H1 (cell line): ENCODE measurements around the gene GPX6. TPM values are rescaled to one million over a fixed set of nuclear protein-coding genes. Genes with fewer than 3 reads are reported as not detected.
A peak's percentile ranks its signal among the peaks of the same experiment; 100 is the strongest.

Source experiments
- CTCF ChIA-PET: fragments of 300-600 bp; sonication (Branson Sonifier 250); formaldehyde crosslinking; loops from one replicate; lab custom pipeline; 2021; ENCODE audit not compliant: partially characterized antibody; lab: Charles Lee
- POLR2A ChIA-PET: fragments of 300-600 bp; sonication (Branson Sonifier 250); formaldehyde crosslinking; loops from one replicate; lab custom pipeline; 2021; ENCODE audit warnings: inconsistent platforms; ENCODE audit not compliant: partially characterized antibody; lab: Charles Lee
- DNase-seq, 2 experiments: peaks; one replicate each; pipeline versions ENCODE4 v3.0.0 to v3.0.0-alpha.2; 2010 to 2022; ENCODE audit warnings: low spot score in 2 of 2, low read depth in 1 of 2, mixed read lengths in 1 of 2
- FAIRE-seq: peaks from 2 replicates; lab custom pipeline; 2011; peaks lifted over from hg19 to GRCh38; lab: Jason Lieb, UNC
- H2AFZ ChIP-seq: 2 replicates; pipeline ENCODE4 v1.8.1; 2012; ENCODE audit warnings: low read length, inconsistent platforms
- H2AK5ac ChIP-seq: 2 replicates; pipeline ENCODE4 v1.6.1; 2013; ENCODE audit warnings: low read depth, low read length
- H2BK120ac ChIP-seq: replicated peaks from 2 replicates; pipeline ENCODE3; 2013; ENCODE audit warnings: low read depth, low read length, inconsistent platforms
- H2BK12ac ChIP-seq: 2 replicates; pipeline ENCODE4 v1.6.1; 2013; ENCODE audit warnings: low read depth, low read length
- H2BK15ac ChIP-seq: 2 replicates; pipeline ENCODE4 v1.6.1; 2013; ENCODE audit warnings: low read length
- H2BK20ac ChIP-seq: 2 replicates; pipeline ENCODE4 v1.6.1; 2013; ENCODE audit warnings: low read length
- H2BK5ac ChIP-seq: 2 replicates; pipeline ENCODE4 v1.6.1; 2013; ENCODE audit warnings: low read depth, low read length
- H3K14ac ChIP-seq: 2 replicates; pipeline ENCODE4 v1.6.1; 2013; ENCODE audit warnings: inconsistent platforms; ENCODE audit not compliant: insufficient read length
- H3K18ac ChIP-seq: 2 replicates; pipeline ENCODE4 v1.6.1; 2013; ENCODE audit warnings: low read length; ENCODE audit errors: extremely low read depth
- H3K23ac ChIP-seq: 2 replicates; pipeline ENCODE4 v1.6.1; 2013; ENCODE audit warnings: inconsistent platforms; ENCODE audit not compliant: insufficient read length
- H3K23me2 ChIP-seq: 2 replicates; pipeline ENCODE4 v1.6.1; 2013; ENCODE audit warnings: low read depth, low read length
- H3K27ac ChIP-seq: 2 replicates; pipeline ENCODE4 v1.6.1; 2011; ENCODE audit warnings: low read depth, low read length, inconsistent platforms
- H3K27me3 ChIP-seq, 4 experiments: replicated peaks in 1 of 4; 1 replicate in 1 of 4; 2 replicates in 3 of 4; pipeline versions ENCODE4 v1.6.1 to v1.8.1; 2011 to 2013; ENCODE audit warnings: low read length in 3 of 4, mild to moderate bottlenecking in 3 of 4, inconsistent platforms in 2 of 4, mixed read lengths in 2 of 4, moderate library complexity in 1 of 4; ENCODE audit not compliant: control insufficient read depth in 3 of 4, insufficient read depth in 3 of 4; ENCODE audit errors: extremely low read depth in 1 of 4
- H3K36me3 ChIP-seq, 4 experiments: 2 replicates each; pipeline versions ENCODE4 v1.6.1 to v1.8.1; 2011 to 2013; ENCODE audit warnings: mild to moderate bottlenecking in 4 of 4, low read length in 3 of 4, moderate library complexity in 2 of 4, control low read depth in 1 of 4, inconsistent platforms in 1 of 4; ENCODE audit not compliant: insufficient read depth in 4 of 4, control insufficient read depth in 2 of 4
- H3K4ac ChIP-seq: replicated peaks from 2 replicates; pipeline ENCODE3; 2013; ENCODE audit warnings: low read length, low read depth, mixed read lengths, inconsistent platforms; ENCODE audit not compliant: insufficient read length
- H3K4me1 ChIP-seq, 4 experiments: replicated peaks in 1 of 4; 1 replicate in 1 of 4; 2 replicates in 3 of 4; pipeline versions ENCODE4 v1.6.1 to v1.8.1; 2011 to 2013; ENCODE audit warnings: low read length in 3 of 4, inconsistent platforms in 2 of 4, mixed read lengths in 1 of 4; ENCODE audit not compliant: insufficient read depth in 4 of 4, control insufficient read depth in 3 of 4
- H3K4me2 ChIP-seq, 2 experiments: 2 replicates each; pipeline versions ENCODE4 v1.6.1 to v1.8.1; 2011 to 2013; ENCODE audit warnings: low read depth in 2 of 2, low read length in 2 of 2, control low read depth in 1 of 2, inconsistent platforms in 1 of 2, mild to moderate bottlenecking in 1 of 2; ENCODE audit not compliant: insufficient read depth in 1 of 2
- H3K4me3 ChIP-seq, 4 experiments: fragments of 200-600, 300-600 bp in 1 of 4; sonication (generic), shearing (Covaris generic), sonication (Bioruptor Twin) in 1 of 4; 2 replicates each; pipeline versions ENCODE4 v1.5.1 to v1.8.1; 2011 to 2016; ENCODE audit warnings: low read length in 4 of 4, low read depth in 3 of 4, control low read depth in 2 of 4, inconsistent platforms in 2 of 4, mild to moderate bottlenecking in 2 of 4, mixed read lengths in 1 of 4, moderate library complexity in 1 of 4; ENCODE audit not compliant: insufficient read depth in 2 of 4; ENCODE audit errors: extremely low read depth in 1 of 4
- H3K56ac ChIP-seq: replicated peaks from 2 replicates; pipeline ENCODE3; 2013; ENCODE audit warnings: low read depth, mild to moderate bottlenecking, mixed read lengths, low read length, inconsistent platforms; ENCODE audit not compliant: insufficient read length
- H3K79me1 ChIP-seq: 2 replicates; pipeline ENCODE4 v1.6.1; 2013; ENCODE audit warnings: low read depth, low read length, control low read depth
- H3K79me2 ChIP-seq, 2 experiments: 2 replicates each; pipeline versions ENCODE4 v1.6.1 to v1.8.1; 2012 to 2013; ENCODE audit warnings: low read length in 2 of 2, mild to moderate bottlenecking in 2 of 2, inconsistent platforms in 1 of 2; ENCODE audit not compliant: insufficient read depth in 2 of 2, control insufficient read depth in 1 of 2
- H3K9ac ChIP-seq, 4 experiments: replicated peaks in 1 of 4; 1 replicate in 1 of 4; 2 replicates in 3 of 4; pipeline versions ENCODE4 v1.6.1 to v1.8.1; 2011 to 2013; ENCODE audit warnings: low read depth in 3 of 4, low read length in 3 of 4, control low read depth in 2 of 4, mild to moderate bottlenecking in 2 of 4, moderate library complexity in 2 of 4, inconsistent platforms in 1 of 4; ENCODE audit errors: extremely low read depth in 1 of 4
- H3K9me3 ChIP-seq, 2 experiments: 2 replicates each; pipeline versions ENCODE4 v1.6.1 to v1.8.1; 2012 to 2013; ENCODE audit warnings: mild to moderate bottlenecking in 2 of 2, moderate library complexity in 2 of 2, control low read depth in 1 of 2, inconsistent platforms in 1 of 2, low read depth in 1 of 2, low read length in 1 of 2, mixed read lengths in 1 of 2; ENCODE audit not compliant: insufficient read depth in 2 of 2
- H4K20me1 ChIP-seq, 2 experiments: replicated peaks in 1 of 2; 2 replicates each; pipeline versions ENCODE3 to v1.8.1; 2011 to 2013; ENCODE audit warnings: inconsistent platforms in 2 of 2, low read length in 2 of 2, mild to moderate bottlenecking in 1 of 2; ENCODE audit not compliant: insufficient read depth in 2 of 2, control insufficient read depth in 1 of 2
- H4K5ac ChIP-seq: 2 replicates; pipeline ENCODE4 v1.6.1; 2013; ENCODE audit warnings: low read length, low read depth, mixed read lengths, inconsistent platforms; ENCODE audit not compliant: insufficient read length
- H4K8ac ChIP-seq: 2 replicates; pipeline ENCODE4 v1.8.0; 2013; ENCODE audit warnings: mild to moderate bottlenecking, moderate library complexity, low read length, inconsistent platforms; ENCODE audit not compliant: insufficient read depth; ENCODE audit errors: extremely low read depth
- H4K91ac ChIP-seq: replicated peaks from 2 replicates; pipeline ENCODE3; 2013; ENCODE audit warnings: low read length, mixed read lengths, inconsistent platforms; ENCODE audit not compliant: insufficient read length
- CBX5 ChIP-seq: fragments of 300-800, 300-1000 bp; sonication (generic); IDR thresholded peaks from 2 replicates; pipeline ENCODE4 v1.7.1; 2016; ENCODE audit warnings: antibody characterized with exemption, low read length, low read depth
- FOSL1 ChIP-seq: IDR thresholded peaks from 2 replicates; pipeline ENCODE4 v1.6.1; 2011; ENCODE audit warnings: mild to moderate bottlenecking, low read depth, low read length, moderate library complexity; ENCODE audit not compliant: insufficient read depth
- HDAC6 ChIP-seq: IDR thresholded peaks from one replicate; pipeline ENCODE4 v1.7.1; 2012; ENCODE audit warnings: low read depth, mild to moderate bottlenecking, inconsistent platforms, low read length, moderate library complexity
- JUND ChIP-seq: IDR thresholded peaks from 2 replicates; pipeline ENCODE4 v1.6.1; 2011; ENCODE audit warnings: mild to moderate bottlenecking, improper control_type of control experiment, low read length
- POLR2A ChIP-seq, 2 experiments: IDR thresholded peaks; 1 replicate in 1 of 2; 2 replicates in 1 of 2; pipeline ENCODE4 v1.6.1; 2011; ENCODE audit warnings: low read depth in 2 of 2, low read length in 2 of 2, mild to moderate bottlenecking in 2 of 2; ENCODE audit errors: control extremely low read depth in 1 of 2
- POU5F1 ChIP-seq: IDR thresholded peaks from 2 replicates; pipeline ENCODE4 v1.6.1; 2011; ENCODE audit warnings: low read depth, mild to moderate bottlenecking, low read length, moderate library complexity
- RNF2 ChIP-seq: fragments of 200-900, 300-1000 bp; sonication (generic); IDR thresholded peaks from 2 replicates; pipeline ENCODE4 v1.7.1; 2016; ENCODE audit warnings: borderline replicate concordance, low read depth, mild to moderate bottlenecking, antibody characterized with exemption, low read length; ENCODE audit not compliant: poor library complexity, severe bottlenecking; ENCODE audit errors: missing control alignments
- SAP30 ChIP-seq: fragments of 300-600 bp; sonication (generic); IDR thresholded peaks from 2 replicates; pipeline ENCODE4 v1.7.1; 2012; ENCODE audit warnings: low read length, moderate library complexity, mild to moderate bottlenecking, inconsistent platforms; ENCODE audit not compliant: insufficient read depth, insufficient replicate concordance
- SP2 ChIP-seq: IDR thresholded peaks from 2 replicates; pipeline ENCODE4 v1.6.1; 2012; ENCODE audit warnings: mild to moderate bottlenecking, low read length, inconsistent platforms
- TCF12 ChIP-seq: IDR thresholded peaks from 2 replicates; pipeline ENCODE4 v1.6.1; 2011; ENCODE audit warnings: low read depth, mild to moderate bottlenecking, low read length
- TEAD4 ChIP-seq: IDR thresholded peaks from 2 replicates; pipeline ENCODE4 v1.6.1; 2012; ENCODE audit warnings: low read depth, low read length, inconsistent platforms, mixed read lengths
- WGBS, 2 experiments: shearing (Covaris generic) in 1 of 2; methylation state at CpG; one replicate each; pipeline versions ENCODE4 v1.1.6 to v1.1.7; 2013 to 2015; ENCODE audit warnings: low lambda C conversion rate in 2 of 2, mixed read lengths in 2 of 2, inconsistent platforms in 1 of 2, low coverage in 1 of 2, missing lambda C conversion rate in 1 of 2; ENCODE audit not compliant: insufficient replicate concordance in 2 of 2, insufficient coverage in 1 of 2, insufficient read length in 1 of 2; ENCODE audit errors: extremely low coverage in 1 of 2, missing lambda C conversion rate in 1 of 2; 5-methylcytosine and 5-hydroxymethylcytosine counted together
- polyA plus RNA-seq, 7 experiments: library from polyadenylated mRNA; depleted of rRNA in 3 of 7; stranded (reverse) in 5 of 7; unstranded in 2 of 7; fragments of >200 nt in 5 of 7; fragments of 200-250 nt in 2 of 7; gene quantifications; 1 replicate in 5 of 7; 2 replicates in 1 of 7; 4 replicates in 1 of 7; pipeline versions ENCODE4 v1.2.1 to v1.2.3, GENCODE V29; 2011 to 2013; ENCODE audit warnings: missing spikeins in 2 of 7, mixed read lengths in 2 of 7
- total RNA-seq: library from RNA; stranded (reverse); fragmentation: NEBNext Ultra II Directional; extraction: Animal tissue kit (Norgen Biotek cat#: 25700); gene quantifications from 2 replicates; pipeline ENCODE4 v1.2.1, GENCODE V29; 2021
- TF ChIP-seq, protein P1 (sequence below): IDR thresholded peaks from 2 replicates; pipeline ENCODE4 v1.6.1; 2012; ENCODE audit warnings: low read length, inconsistent platforms

The GPX6 gene
- total and polyA plus RNA-seq, 2 of the 8 experiments (the other 6 are each of a cell fraction or from before 2014, with no cell fraction given): not detected

DNA sequence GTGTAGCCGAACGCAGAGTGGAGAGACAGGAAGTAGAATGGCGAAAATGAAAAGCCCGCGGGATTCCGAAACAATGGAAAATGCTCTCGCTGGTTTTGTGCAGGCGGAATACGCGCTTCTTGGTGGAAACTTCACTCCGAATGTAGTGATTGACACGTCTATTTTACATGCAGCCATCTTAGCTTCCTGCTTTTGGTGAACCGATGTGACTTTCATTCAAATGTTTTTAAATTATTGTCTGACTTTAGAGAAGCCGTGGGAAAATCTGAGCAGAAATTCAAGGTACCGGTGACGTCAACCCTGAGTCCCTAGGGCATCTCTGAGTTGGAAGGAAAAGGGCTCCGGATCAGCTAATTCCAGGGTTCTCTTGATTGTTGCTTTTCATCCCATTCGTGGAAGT is 21.5 kb upstream of the GPX6 start:
- Histone ChIP-seq H3K36me3 (no peaks in the 10 kb centered on the region), H2BK20ac (no peak overlapping the region), H3K27me3 (no peaks in the 10 kb centered on the region), H4K91ac (no peak overlapping the region), H3K4me3 (peak overlapping the region; percentile 66 to 93 (median 90)), H4K20me1 (no peaks in the 10 kb centered on the region), H3K56ac (peak overlapping the region; percentile 19), H3K79me2 (no peaks in the 10 kb centered on the region), H3K4ac (no peak overlapping the region), H2AFZ (peak overlapping the region; percentile 94), H3K79me1 (no peaks in the 10 kb centered on the region), H3K27ac (peak overlapping the region; percentile 73), H3K4me1 (peaks cover 0 to 2% (median under 1%) of the 10 kb centered on the region in 4 experiments; a peak in 2 of 7 replicates), H3K23me2 (peaks cover 4% of the 10 kb centered on the region; the same call in 1 of the 2 replicates), H2BK120ac (no peak overlapping the region), H4K5ac (peak overlapping the region; percentile 28), H4K8ac (no peak overlapping the region), H3K4me2 (peak overlapping the region; percentile 61 to 66), H3K9ac (peak overlapping the region; percentile 72 to 90 (median 78)), H2BK5ac (peak overlapping the region; percentile 46), H3K18ac (peak overlapping the region; percentile 42), H2AK5ac (no peak overlapping the region), H3K9me3 (no peaks in the 10 kb centered on the region), H3K23ac (no peak overlapping the region), H3K14ac (no peak overlapping the region), H2BK12ac (peak overlapping the region; percentile 21; the same call in 1 of the 2 replicates), H2BK15ac (0 out of 2 replicates have a peak overlapping the region, but pooled peaks have one; percentile 20)
- WGBS, 2 experiments: 2% methylated on average over 18 of the region's 18 CpGs; no CpG with 5 or more reads in 1 of the 2 experiments
- DNase-seq (no peak), FAIRE-seq (peak; percentile 28)
- CTCF ChIA-PET: interaction anchor here (0.6 to 1.3 kb wide), 3 partner anchors 12 to 141 kb away, joined by 3 to 4 read pairs (median 4); no protein-coding TSS in a partner anchor
- POLR2A ChIA-PET: interaction anchor here (0.5 to 2.1 kb wide), 7 partner anchors 11 to 127 kb away, joined by 3 to 8 read pairs (median 4); partner anchors contain the start of gene GPX5
- TF ChIP-seq TCF12 (no peak), JUND (peak; percentile 52; the same call in 1 of the 2 replicates), RNF2 (no peak), SP2 (no peak), TEAD4 (no peak), CBX5 (no peak), POU5F1 (no peak), FOSL1 (no peak), POLR2A (IDR thresholded peaks at IDR 0.05; ENCODE audit: control extremely low read depth in 1 of 2, low read depth in 2 of 2, low read length in 2 of 2) (peak in 1 of 2 experiments; percentile 73; a peak in 1 of 3 replicates), HDAC6 (no peak), SAP30 (no peak)
- TF ChIP-seq, protein P1, sequence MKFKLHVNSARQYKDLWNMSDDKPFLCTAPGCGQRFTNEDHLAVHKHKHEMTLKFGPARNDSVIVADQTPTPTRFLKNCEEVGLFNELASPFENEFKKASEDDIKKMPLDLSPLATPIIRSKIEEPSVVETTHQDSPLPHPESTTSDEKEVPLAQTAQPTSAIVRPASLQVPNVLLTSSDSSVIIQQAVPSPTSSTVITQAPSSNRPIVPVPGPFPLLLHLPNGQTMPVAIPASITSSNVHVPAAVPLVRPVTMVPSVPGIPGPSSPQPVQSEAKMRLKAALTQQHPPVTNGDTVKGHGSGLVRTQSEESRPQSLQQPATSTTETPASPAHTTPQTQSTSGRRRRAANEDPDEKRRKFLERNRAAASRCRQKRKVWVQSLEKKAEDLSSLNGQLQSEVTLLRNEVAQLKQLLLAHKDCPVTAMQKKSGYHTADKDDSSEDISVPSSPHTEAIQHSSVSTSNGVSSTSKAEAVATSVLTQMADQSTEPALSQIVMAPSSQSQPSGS: no peak
